GM12873 (cell line): ENCODE measurements around the gene SVIL.
A peak's percentile ranks its signal among the peaks of the same experiment; 100 is the strongest.

ENCODE experiments used
- CTCF ChIP-seq: IDR thresholded peaks from 2 replicates; pipeline ENCODE4 v1.5.1; 2012; ENCODE audit warnings: low read depth, mild to moderate bottlenecking, moderate library complexity, low read length, control low read depth; ENCODE audit not compliant: insufficient read depth; ENCODE audit errors: missing control alignments

The SVIL gene

DNA sequence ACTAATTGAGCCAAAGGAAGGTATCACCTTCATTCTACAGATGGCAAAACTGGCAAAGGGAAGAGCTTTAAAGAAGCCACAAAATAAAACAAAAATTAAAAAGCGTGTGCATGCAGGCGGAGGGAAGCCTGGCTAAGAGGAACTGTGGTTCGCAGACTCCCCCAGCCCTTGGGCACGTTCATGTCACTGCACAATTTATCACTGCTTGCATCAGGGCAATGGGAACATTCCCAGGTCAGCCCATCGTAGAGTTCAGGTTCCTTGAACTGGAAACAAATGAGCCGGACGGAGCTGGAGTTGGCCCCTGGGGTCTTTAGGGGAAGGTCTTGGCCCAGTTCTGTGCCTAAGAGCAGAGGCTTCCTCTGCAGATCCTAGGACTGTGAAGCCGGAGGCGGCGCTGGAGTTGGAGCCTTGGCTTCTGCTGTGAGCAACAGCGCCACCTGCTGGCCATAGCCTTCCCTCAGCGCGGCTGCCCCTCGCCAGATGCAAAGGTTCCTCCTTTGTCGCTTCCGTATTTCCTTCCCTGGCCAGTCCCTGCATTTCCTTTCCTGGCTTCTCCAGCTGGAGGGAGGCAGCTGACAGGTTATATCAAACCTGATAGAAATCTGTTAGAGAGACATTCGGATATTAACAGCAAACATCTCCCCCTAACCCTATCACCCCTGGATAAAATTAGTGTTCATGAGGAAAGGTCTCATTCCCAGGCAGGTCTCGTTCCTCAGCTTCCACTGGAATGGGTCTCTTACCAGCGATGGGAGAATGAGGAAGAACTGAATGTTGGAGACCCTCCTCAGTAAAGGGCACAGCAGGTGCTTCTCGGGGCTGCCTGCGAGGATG, 185.8 kb downstream of the SVIL start:
- peak; percentile 76 for TF ChIP-seq CTCF

GRCh38 chr10:29448125-29448524, 186.6 kb downstream of the SVIL start:
- no peak for TF ChIP-seq CTCF

- TF ChIP-seq CTCF = no peak
These were observed 188.4 kb downstream of the SVIL start for GRCh38 chr10:29446327-29446726.

DNA sequence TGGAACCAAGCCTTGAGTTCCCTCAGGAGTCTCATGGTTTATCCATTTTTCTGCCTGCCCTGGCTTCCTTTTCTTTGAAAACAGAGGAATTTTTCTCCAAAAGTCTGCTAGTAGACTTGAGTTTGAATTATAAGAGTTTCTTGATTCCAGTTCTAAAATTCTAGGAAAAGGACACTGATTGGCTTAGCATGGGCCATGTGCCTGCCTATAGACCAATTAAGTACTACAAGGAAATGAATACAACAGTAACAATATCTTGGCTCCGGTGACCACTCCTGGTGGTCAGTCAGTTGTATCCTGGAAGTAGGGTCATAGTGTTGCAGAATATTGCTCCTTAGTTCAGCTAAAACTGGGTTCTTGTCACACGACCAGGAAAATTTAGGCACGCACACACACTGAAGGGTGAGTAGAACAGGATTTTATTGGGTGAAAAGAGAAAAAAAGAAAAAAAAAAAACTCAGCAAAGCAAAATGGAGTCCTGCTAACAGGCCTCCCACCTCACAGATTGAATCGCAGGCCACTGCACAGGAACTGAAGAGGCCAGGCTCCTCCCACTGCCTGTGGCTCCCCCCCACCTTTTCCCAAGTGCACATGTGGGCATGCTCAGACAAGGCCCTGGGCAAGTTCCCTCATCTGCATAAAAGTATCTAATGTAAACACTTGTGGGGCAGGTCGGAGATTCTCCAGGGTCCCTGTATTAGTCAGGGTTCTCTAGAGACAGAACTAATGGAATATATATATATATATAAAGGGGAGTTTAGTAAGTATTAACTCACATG, 190.8 kb downstream of the SVIL start:
- TF ChIP-seq CTCF = no peak

DNA sequence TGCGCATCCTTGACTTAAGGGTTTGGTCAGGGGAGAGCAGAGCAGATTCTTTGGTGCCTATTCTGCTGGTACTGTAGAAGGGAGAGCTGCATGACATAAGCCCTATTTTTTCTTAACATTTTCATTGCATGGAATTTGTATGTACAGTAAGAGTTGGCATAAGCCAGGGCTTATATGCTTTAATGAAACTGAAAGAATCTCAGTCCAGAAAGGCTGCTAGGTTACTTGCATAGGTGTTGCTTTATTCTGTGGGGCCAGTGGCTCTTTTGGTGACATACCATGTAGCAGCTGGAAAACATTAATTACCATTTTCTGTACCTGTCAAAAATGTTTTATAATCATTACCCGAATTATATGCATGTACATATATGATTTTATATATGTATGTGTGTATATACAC, 193.8 kb downstream of the SVIL start:
- TF ChIP-seq CTCF = no peak

GRCh38 chr10:29438271-29438670, 196.5 kb downstream of the SVIL start:
- no peak for TF ChIP-seq CTCF

DNA sequence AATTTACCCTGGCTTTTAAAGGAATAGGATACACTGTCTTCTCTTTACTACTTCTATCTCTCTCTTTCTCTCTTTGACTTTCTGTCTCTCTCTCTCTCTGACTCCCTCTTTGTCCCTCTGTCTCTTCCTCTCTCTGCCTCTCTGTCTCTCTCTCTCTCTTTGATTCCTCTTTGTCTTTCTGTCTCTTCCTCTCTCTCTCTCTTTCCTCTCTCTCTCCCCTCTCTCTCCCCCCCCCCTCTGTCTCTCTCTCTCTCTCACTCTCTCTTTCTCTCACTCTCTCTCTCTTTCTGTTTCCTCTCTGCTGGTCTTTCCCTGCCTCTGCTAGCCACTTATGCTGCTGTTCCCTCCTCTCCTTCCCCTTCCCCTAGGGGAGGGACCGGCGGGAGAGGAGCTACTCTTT, 196.9 kb downstream of the SVIL start:
- TF ChIP-seq CTCF = no peak
